Spleen (tissue), 11 donors: ENCODE measurements around the gene IFI30. TPM values are rescaled to one million over a fixed set of nuclear protein-coding genes. Genes with fewer than 3 reads are reported as not detected.

ENCODE experiments used
- DNase-seq: peaks from one replicate; pipeline ENCODE4 v3.0.0-alpha.2; 2020
- H3K27ac ChIP-seq, 8 donors: fragments of 200-600 bp; sonication (generic) in 7 of 8; 1 replicate in 4 of 8; 2 replicates in 4 of 8; pipeline versions ENCODE4 v1.5.0 to v1.8.0; 2016 to 2021; ENCODE audit warnings: inconsistent platforms in 4 of 8, mild to moderate bottlenecking in 4 of 8, moderate library complexity in 1 of 8
- H3K27me3 ChIP-seq, 7 donors: fragments of 200-600 bp; sonication (generic) in 6 of 7; replicated peaks in 1 of 7; 1 replicate in 4 of 7; 2 replicates in 3 of 7; pipeline versions ENCODE4 v1.5.0 to v1.8.0; 2016 to 2021; ENCODE audit warnings: inconsistent platforms in 3 of 7, mild to moderate bottlenecking in 1 of 7
- H3K36me3 ChIP-seq, 6 donors: fragments of 200-600 bp; sonication (generic) in 5 of 6; 1 replicate in 4 of 6; 2 replicates in 2 of 6; pipeline versions ENCODE4 v1.5.0 to v1.8.0; 2016 to 2021; ENCODE audit warnings: inconsistent platforms in 2 of 6
- H3K4me1 ChIP-seq, 6 donors: fragments of 200-600 bp; sonication (generic) in 5 of 6; 1 replicate in 3 of 6; 2 replicates in 3 of 6; pipeline versions ENCODE4 v1.5.0 to v1.8.0; 2016 to 2021; ENCODE audit warnings: inconsistent platforms in 3 of 6
- H3K4me3 ChIP-seq, 8 donors: fragments of 200-600 bp; sonication (generic) in 7 of 8; 1 replicate in 4 of 8; 2 replicates in 4 of 8; pipeline versions ENCODE4 v1.5.0 to v1.8.0; 2016 to 2021; ENCODE audit warnings: inconsistent platforms in 4 of 8, mild to moderate bottlenecking in 4 of 8, moderate library complexity in 2 of 8
- H3K9me3 ChIP-seq, 8 donors: fragments of 200-600 bp; sonication (generic) in 7 of 8; 1 replicate in 4 of 8; 2 replicates in 4 of 8; pipeline versions ENCODE4 v1.5.0 to v1.8.0; 2016 to 2021; ENCODE audit warnings: inconsistent platforms in 4 of 8
- CTCF ChIP-seq, 11 experiments: fragments of 200-600 bp in 7 of 11; fragments of 450-650 bp in 4 of 11; sonication (generic) in 4 of 11; IDR thresholded peaks in 8 of 11; conservative IDR thresholded peaks in 3 of 11; 1 replicate in 7 of 11; 2 replicates in 4 of 11; pipeline versions ENCODE4 v1.4.0 to v1.8.0; 2016 to 2021; ENCODE audit warnings: antibody characterized with exemption in 11 of 11, inconsistent platforms in 4 of 11, mild to moderate bottlenecking in 1 of 11
- POLR2A ChIP-seq, 3 donors: fragments of 450-650 bp; IDR thresholded peaks; one replicate each; pipeline ENCODE4 v1.5.1; 2017; ENCODE audit warnings: antibody characterized with exemption in 3 of 3, mild to moderate bottlenecking in 1 of 3
- POLR2AphosphoS5 ChIP-seq, 3 donors: sonication (generic); formaldehyde crosslinking; IDR thresholded peaks; one replicate each; pipeline ENCODE4 v1.5.1; 2017; ENCODE audit warnings: antibody characterized with exemption in 3 of 3
- WGBS, 5 donors: extraction: QIAGEN DNeasy Blood & Tissue Kit in 3 of 5; methylation state at CpG; one replicate each; pipeline versions ENCODE4 v1.1.5 to v1.1.7; 2013 to 2018; 5-methylcytosine and 5-hydroxymethylcytosine counted together
- intact Hi-C: fragments of 100-400 bp; cut with DNase I; formaldehyde crosslinking; loops from one replicate; pipeline ENCODE4 v1.15.0; 2023; ENCODE audit warnings: low total_unique reads
- polyA plus RNA-seq, 3 donors: library from polyadenylated mRNA; stranded (reverse); fragments of 200-250 nt; gene quantifications; one replicate each; pipeline ENCODE4 v1.2.1, GENCODE V29; 2013
- total RNA-seq, 7 donors: library from RNA; depleted of rRNA in 3 of 7; stranded (reverse); fragments of >200 nt in 3 of 7; fragmentation: NEBNext Ultra II Directional in 4 of 7; extraction: Animal tissue kit (Norgen Biotek cat#: 25700) in 4 of 7; gene quantifications; one replicate each; pipeline versions ENCODE4 v1.1.0 to v1.2.1, GENCODE V29; 2016 to 2021
- donor health status: healthy with polysubstance abuse.
- donor health status: DM: no; HTN: no; CAD: no; lungs with moderate emphysema.
- donor health status: DM: no; HTN: no; CAD: no.
- donor health status: Bipolar disorder and iron deficiency.
- donor health status: healthy.
- donor health status: DM: no; HTN: no; CAD: no.
- donor health status: DM: yes; HTN: yes; CAD: no.

The IFI30 gene
- total and polyA plus RNA-seq, 10 donors = 206 to 475 (median 288) TPM

DNA sequence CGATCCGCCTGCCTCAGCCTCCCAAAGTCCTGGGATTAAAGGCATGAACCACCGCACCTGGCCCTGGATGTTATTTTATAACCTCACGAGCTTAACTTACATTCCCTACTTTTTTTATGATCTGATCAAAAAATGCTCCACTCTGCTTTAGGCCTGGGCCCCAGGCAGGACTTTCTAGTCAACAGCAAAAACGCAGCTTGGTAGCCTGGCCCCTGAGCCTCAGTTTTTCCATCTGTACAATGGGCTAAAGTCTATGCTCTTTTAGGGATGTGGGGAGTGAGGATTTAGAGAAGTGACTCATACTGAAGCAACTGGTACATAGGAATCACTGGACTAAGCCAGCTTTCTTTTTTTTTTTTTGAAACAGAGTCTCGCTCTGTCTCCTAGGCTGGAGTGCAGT is 32.6 kb upstream of the IFI30 start:
- H3K27me3 ChIP-seq = no peaks in the 10 kb centered on the region
- no peak overlapping the region for H3K27ac ChIP-seq
- H3K9me3 ChIP-seq = no peaks in the 10 kb centered on the region
- no peak overlapping the region for H3K4me3 ChIP-seq
- intact Hi-C loops = no loop called here
- peaks cover 0 to 7% (median 0%) of the 10 kb centered on the region in 6 donors for H3K4me1 ChIP-seq
- DNase-seq = no peak
- 94 to 98% (median 95%) methylated on average over 6 of the region's 6 CpGs for WGBS, 5 donors
- TF ChIP-seq POLR2AphosphoS5 (IDR thresholded peaks at IDR 0.05) = no peak
- no peak for TF ChIP-seq CTCF (IDR thresholded peaks at IDR 0.05 in 8 of 11, conservative IDR thresholded peaks at IDR 0.05 in 3 of 11)
- no peak for TF ChIP-seq POLR2A (IDR thresholded peaks at IDR 0.05)
- H3K36me3 ChIP-seq = peaks cover 0 to 99% (median 93%) of the 10 kb centered on the region in 6 donors

DNA sequence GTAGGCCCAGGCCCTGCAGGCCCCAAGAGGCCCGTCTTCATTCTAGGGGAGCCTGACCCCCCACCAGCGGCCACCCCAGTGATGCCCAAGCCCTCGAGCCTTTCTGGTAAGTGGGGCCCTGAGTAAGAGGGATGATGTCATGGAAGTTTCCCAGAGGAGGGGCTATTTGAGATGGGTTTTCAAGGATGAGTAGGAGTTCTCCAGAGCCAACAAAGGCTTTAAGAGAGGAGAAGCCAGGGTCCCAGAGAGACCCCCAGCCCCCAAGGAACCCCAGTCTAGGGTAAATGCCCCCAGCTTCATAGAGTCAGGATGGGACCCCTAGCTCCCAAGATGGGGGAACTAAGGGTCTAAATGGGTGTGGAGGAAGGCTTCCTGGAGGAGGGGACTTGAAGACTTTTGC is 29.7 kb upstream of the IFI30 start:
- H3K36me3 ChIP-seq = peaks cover 0 to 99% (median 94%) of the 10 kb centered on the region in 6 donors
- 83 to 98% (median 93%) methylated on average over 2 to 3 of the region's 3 CpGs for WGBS, 5 donors
- intact Hi-C loops = no loop called here
- no peaks in the 10 kb centered on the region for H3K27me3 ChIP-seq
- no peaks in the 10 kb centered on the region for H3K4me1 ChIP-seq
- H3K27ac ChIP-seq = no peak overlapping the region
- H3K4me3 ChIP-seq = no peak overlapping the region
- TF ChIP-seq CTCF (IDR thresholded peaks at IDR 0.05 in 8 of 11, conservative IDR thresholded peaks at IDR 0.05 in 3 of 11) = no peak
- no peak for TF ChIP-seq POLR2A (IDR thresholded peaks at IDR 0.05)
- no peak for TF ChIP-seq POLR2AphosphoS5 (IDR thresholded peaks at IDR 0.05)
- no peaks in the 10 kb centered on the region for H3K9me3 ChIP-seq
- DNase-seq = no peak

- 71 to 94% (median 93%) methylated on average over 1 to 16 of the region's 16 CpGs for WGBS, 5 donors
- DNase-seq = no peak
- no peak overlapping the region for H3K4me3 ChIP-seq
- intact Hi-C loops = no loop called here
- no peak overlapping the region for H3K27ac ChIP-seq
- TF ChIP-seq POLR2AphosphoS5 (IDR thresholded peaks at IDR 0.05) (peak in 1 of 3 donors; percentile 26), CTCF (IDR thresholded peaks at IDR 0.05 in 8 of 11, conservative IDR thresholded peaks at IDR 0.05 in 3 of 11) (no peak), POLR2A (IDR thresholded peaks at IDR 0.05) (no peak)
- H3K4me1 ChIP-seq = peaks cover 0 to 4% (median 0%) of the 10 kb centered on the region in 6 donors
- no peaks in the 10 kb centered on the region for H3K9me3 ChIP-seq
- H3K27me3 ChIP-seq = no peaks in the 10 kb centered on the region
- H3K36me3 ChIP-seq = peaks cover 0 to 99% (median 94%) of the 10 kb centered on the region in 6 donors
Measured at GRCh38 chr19:18144361-18144760, 29.3 kb upstream of the IFI30 start.

- Histone ChIP-seq H3K4me1 (peaks cover 0 to 7% (median 0%) of the 10 kb centered on the region in 6 donors), H3K9me3 (no peaks in the 10 kb centered on the region), H3K27me3 (no peaks in the 10 kb centered on the region), H3K4me3 (no peak overlapping the region), H3K36me3 (peaks cover 0 to 100% (median 94%) of the 10 kb centered on the region in 6 donors), H3K27ac (no peak overlapping the region)
- 96 to 99% (median 97%) methylated on average over 28 of the region's 28 CpGs for WGBS, 5 donors
- no peak for TF ChIP-seq CTCF (IDR thresholded peaks at IDR 0.05 in 8 of 11, conservative IDR thresholded peaks at IDR 0.05 in 3 of 11)
- TF ChIP-seq POLR2AphosphoS5 (IDR thresholded peaks at IDR 0.05) = peak in 1 of 3 donors; percentile 32
- intact Hi-C loops = no loop called here
- DNase-seq = no peak
Measured at GRCh38 chr19:18144906-18145305, 28.7 kb upstream of the IFI30 start.
